ENCODE measurements around the gene TOR1AIP2.

GRCh38 chr1:179809506-179810366 lies 67.9 kb downstream of the TOR1AIP2 start:
- TF ChIP-seq, protein P1, sequence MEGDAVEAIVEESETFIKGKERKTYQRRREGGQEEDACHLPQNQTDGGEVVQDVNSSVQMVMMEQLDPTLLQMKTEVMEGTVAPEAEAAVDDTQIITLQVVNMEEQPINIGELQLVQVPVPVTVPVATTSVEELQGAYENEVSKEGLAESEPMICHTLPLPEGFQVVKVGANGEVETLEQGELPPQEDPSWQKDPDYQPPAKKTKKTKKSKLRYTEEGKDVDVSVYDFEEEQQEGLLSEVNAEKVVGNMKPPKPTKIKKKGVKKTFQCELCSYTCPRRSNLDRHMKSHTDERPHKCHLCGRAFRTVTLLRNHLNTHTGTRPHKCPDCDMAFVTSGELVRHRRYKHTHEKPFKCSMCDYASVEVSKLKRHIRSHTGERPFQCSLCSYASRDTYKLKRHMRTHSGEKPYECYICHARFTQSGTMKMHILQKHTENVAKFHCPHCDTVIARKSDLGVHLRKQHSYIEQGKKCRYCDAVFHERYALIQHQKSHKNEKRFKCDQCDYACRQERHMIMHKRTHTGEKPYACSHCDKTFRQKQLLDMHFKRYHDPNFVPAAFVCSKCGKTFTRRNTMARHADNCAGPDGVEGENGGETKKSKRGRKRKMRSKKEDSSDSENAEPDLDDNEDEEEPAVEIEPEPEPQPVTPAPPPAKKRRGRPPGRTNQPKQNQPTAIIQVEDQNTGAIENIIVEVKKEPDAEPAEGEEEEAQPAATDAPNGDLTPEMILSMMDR (IDR thresholded peaks at IDR 0.05): peak; percentile 78 to 95 (median 83)
- no peak for TF ChIP-seq POLR2AphosphoS5 (IDR thresholded peaks at IDR 0.05)
